Hepatocyte (in vitro differentiated cells): ENCODE data around the gene SLC26A8. TPM values are rescaled to one million over a fixed set of nuclear protein-coding genes. Genes with fewer than 3 reads are reported as not detected.

Source experiments
- DNase-seq: peaks from one replicate; pipeline ENCODE4 v3.0.0-alpha.2; 2016; ENCODE audit warnings: low spot score
- H2AFZ ChIP-seq: fragments of 200-600 bp; sonication (generic); 2 replicates; pipeline ENCODE4 v1.6.0; 2016; ENCODE audit warnings: antibody characterized with exemption, mild to moderate bottlenecking
- H3K27ac ChIP-seq: fragments of 200-600 bp; sonication (generic); 2 replicates; pipeline ENCODE4 v1.5.1; 2016; ENCODE audit warnings: mild to moderate bottlenecking
- H3K27me3 ChIP-seq: fragments of 200-600 bp; sonication (generic); 2 replicates; pipeline ENCODE4 v1.6.1; 2016
- H3K36me3 ChIP-seq: fragments of 200-600 bp; sonication (generic); replicated peaks from 2 replicates; pipeline ENCODE4 v1.5.1; 2016; ENCODE audit warnings: low read depth; ENCODE audit not compliant: insufficient read depth
- H3K4me1 ChIP-seq: fragments of 200-600 bp; sonication (generic); 2 replicates; pipeline ENCODE4 v1.5.1; 2016; ENCODE audit warnings: mild to moderate bottlenecking, moderate library complexity; ENCODE audit not compliant: insufficient read depth
- H3K4me2 ChIP-seq: fragments of 200-600 bp; sonication (generic); 2 replicates; pipeline ENCODE4 v1.6.0; 2016
- H3K4me3 ChIP-seq: fragments of 200-600 bp; sonication (generic); 2 replicates; pipeline ENCODE4 v1.5.1; 2016; ENCODE audit warnings: mild to moderate bottlenecking
- H3K79me2 ChIP-seq: fragments of 200-600 bp; sonication (generic); 2 replicates; pipeline ENCODE4 v1.6.0; 2017; ENCODE audit warnings: mild to moderate bottlenecking
- H3K9me2 ChIP-seq: fragments of 200-600 bp; sonication (generic); replicated peaks from 2 replicates; pipeline ENCODE4 v1.6.0; 2017; ENCODE audit warnings: mild to moderate bottlenecking; ENCODE audit not compliant: insufficient read depth
- H3K9me3 ChIP-seq: fragments of 200-600 bp; sonication (generic); 2 replicates; pipeline ENCODE4 v1.5.1; 2016; ENCODE audit warnings: low read depth, mild to moderate bottlenecking
- H4K20me1 ChIP-seq: fragments of 200-600 bp; sonication (generic); 2 replicates; pipeline ENCODE4 v1.6.0; 2016; ENCODE audit warnings: mild to moderate bottlenecking; ENCODE audit not compliant: insufficient read depth, poor library complexity, severe bottlenecking
- EZH2 ChIP-seq: fragments of 200-600 bp; sonication (generic); IDR thresholded peaks from 2 replicates; pipeline ENCODE4 v1.6.1; 2016; ENCODE audit warnings: antibody characterized with exemption, mild to moderate bottlenecking, borderline replicate concordance
- EZH2phosphoT487 ChIP-seq: fragments of 200-600 bp; sonication (generic); IDR thresholded peaks from one replicate; pipeline ENCODE4 v1.6.1; 2018; ENCODE audit warnings: antibody characterized with exemption, mild to moderate bottlenecking, low read depth, moderate library complexity; ENCODE audit not compliant: unreplicated experiment, severe bottlenecking
- WGBS: methylation state at CpG from one replicate; pipeline ENCODE4 v1.1.6; 2016; ENCODE audit warnings: low lambda C conversion rate; ENCODE audit errors: missing lambda C conversion rate; 5-methylcytosine and 5-hydroxymethylcytosine counted together
- polyA plus RNA-seq: library from polyadenylated mRNA; unstranded; fragments of >200 nt; fragmentation: Nextera tagmentation; extraction: Ambion mirVana; gene quantifications from 2 replicates; pipeline ENCODE4 v1.2.1, GENCODE V29; 2016
- total RNA-seq: library from RNA; depleted of rRNA; stranded (reverse); fragments of >200 nt; gene quantifications from 2 replicates; pipeline ENCODE4 v1.2.3, GENCODE V29; 2014
- TF ChIP-seq, protein P1 (sequence below): fragments of 200-600 bp; sonication (generic); IDR thresholded peaks from 2 replicates; pipeline ENCODE4 v1.5.1; 2016; ENCODE audit warnings: antibody characterized with exemption, mild to moderate bottlenecking; ENCODE audit not compliant: poor library complexity

SLC26A8 gene
- total and polyA plus RNA-seq, 2 experiments from 2014 or later, result not detected

DNA sequence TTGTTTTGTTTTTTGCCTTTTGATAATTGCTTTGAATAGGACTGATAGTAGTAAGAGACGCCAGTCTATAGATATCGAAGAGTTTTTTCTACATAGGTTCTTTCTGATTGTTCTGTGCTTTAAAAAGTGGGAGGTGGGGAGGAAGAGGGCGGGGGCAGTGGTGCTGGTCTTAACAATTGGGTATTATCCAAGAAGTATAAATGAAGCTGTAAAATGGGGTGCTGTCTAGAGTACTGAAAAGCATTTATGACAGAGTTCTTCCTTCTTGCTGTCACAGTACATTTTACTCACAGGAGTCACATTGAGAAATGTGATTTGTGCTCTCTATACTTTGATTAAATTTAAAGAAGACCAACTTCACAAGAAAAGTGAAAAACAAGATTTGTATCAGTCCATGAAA is 44.1 kb upstream of the SLC26A8 start:
- H3K9me2 ChIP-seq, result no peaks in the 10 kb centered on the region
- H3K9me3 ChIP-seq, result no peaks in the 10 kb centered on the region
- H3K27me3 ChIP-seq, result no peaks in the 10 kb centered on the region
- TF ChIP-seq, protein P1, sequence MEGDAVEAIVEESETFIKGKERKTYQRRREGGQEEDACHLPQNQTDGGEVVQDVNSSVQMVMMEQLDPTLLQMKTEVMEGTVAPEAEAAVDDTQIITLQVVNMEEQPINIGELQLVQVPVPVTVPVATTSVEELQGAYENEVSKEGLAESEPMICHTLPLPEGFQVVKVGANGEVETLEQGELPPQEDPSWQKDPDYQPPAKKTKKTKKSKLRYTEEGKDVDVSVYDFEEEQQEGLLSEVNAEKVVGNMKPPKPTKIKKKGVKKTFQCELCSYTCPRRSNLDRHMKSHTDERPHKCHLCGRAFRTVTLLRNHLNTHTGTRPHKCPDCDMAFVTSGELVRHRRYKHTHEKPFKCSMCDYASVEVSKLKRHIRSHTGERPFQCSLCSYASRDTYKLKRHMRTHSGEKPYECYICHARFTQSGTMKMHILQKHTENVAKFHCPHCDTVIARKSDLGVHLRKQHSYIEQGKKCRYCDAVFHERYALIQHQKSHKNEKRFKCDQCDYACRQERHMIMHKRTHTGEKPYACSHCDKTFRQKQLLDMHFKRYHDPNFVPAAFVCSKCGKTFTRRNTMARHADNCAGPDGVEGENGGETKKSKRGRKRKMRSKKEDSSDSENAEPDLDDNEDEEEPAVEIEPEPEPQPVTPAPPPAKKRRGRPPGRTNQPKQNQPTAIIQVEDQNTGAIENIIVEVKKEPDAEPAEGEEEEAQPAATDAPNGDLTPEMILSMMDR, result no peak
- TF ChIP-seq EZH2phosphoT487, result no peak
- no peak for TF ChIP-seq EZH2
- no peak overlapping the region for H3K27ac ChIP-seq
- DNase-seq, result no peak
- WGBS, result 95% methylated on average over 3 of the region's 3 CpGs
- no peak overlapping the region for H3K4me3 ChIP-seq
- peaks cover 52% of the 10 kb centered on the region for H3K4me1 ChIP-seq
- peaks cover 93% of the 10 kb centered on the region for H3K79me2 ChIP-seq
- H2AFZ ChIP-seq, result no peak overlapping the region
- H4K20me1 ChIP-seq, result peaks cover 22% of the 10 kb centered on the region
- H3K4me2 ChIP-seq, result peak overlapping the region; percentile 8
- no peaks in the 10 kb centered on the region for H3K36me3 ChIP-seq

DNA sequence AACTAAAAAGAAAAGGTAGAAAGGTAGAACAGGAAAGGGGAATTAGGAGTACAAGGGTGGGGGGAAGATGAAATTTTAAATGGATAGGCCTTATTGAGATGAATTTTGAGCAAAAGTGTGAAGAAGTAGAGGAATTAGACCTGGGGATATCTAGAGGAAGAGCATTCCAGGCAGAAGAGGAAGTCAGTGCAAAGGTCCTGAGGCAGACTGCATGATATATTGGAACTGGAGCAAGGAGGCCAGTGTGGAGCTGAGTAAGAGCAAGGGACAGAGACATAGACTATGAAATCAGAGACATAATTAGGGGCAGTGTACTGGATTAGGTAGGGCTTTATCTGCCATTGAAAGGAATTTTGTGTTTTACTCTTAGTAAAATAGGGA is 43.6 kb upstream of the SLC26A8 start:
- peaks cover 94% of the 10 kb centered on the region for H3K79me2 ChIP-seq
- no peak for DNase-seq
- H3K9me3 ChIP-seq, result no peaks in the 10 kb centered on the region
- H3K27me3 ChIP-seq, result no peaks in the 10 kb centered on the region
- peaks cover 56% of the 10 kb centered on the region for H3K4me1 ChIP-seq
- peak overlapping the region; percentile 44 for H3K27ac ChIP-seq
- no peak overlapping the region for H3K4me3 ChIP-seq
- H2AFZ ChIP-seq, result no peak overlapping the region
- peaks cover 22% of the 10 kb centered on the region for H4K20me1 ChIP-seq
- no peaks in the 10 kb centered on the region for H3K36me3 ChIP-seq
- TF ChIP-seq, protein P1, result no peak
- TF ChIP-seq EZH2phosphoT487 (no peak), EZH2 (no peak)
- H3K4me2 ChIP-seq, result peak overlapping the region; percentile 14
- no peaks in the 10 kb centered on the region for H3K9me2 ChIP-seq

DNA sequence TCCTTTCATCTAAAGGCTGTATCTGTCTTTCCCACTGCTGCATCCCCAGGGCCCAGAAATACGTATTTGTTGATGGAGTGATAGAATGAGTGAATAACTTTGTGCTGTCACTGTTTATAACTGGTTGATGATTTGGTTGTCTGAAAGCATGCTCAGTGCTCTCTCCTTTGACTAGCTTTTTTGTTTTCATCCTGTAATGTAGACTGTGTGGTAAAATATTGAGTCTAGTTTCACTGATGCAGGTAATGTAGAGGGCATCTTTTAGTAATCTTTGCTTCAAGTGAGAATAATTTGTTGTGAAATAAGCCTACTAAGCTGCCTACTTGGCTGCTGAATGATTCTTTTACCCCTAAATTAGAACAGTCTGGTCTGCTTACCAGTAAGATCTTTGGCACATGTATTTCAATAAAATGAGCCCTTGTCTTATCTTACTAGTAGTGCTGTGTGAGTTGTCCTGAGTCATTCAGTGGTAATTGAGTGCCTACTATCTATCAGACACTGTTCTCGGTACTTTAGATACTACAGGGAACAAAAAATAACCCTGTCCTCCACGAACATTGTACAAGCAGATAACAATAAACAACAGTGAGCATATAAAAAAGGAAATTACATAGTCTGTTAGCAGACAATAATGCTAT is 43.1 kb upstream of the SLC26A8 start:
- no peaks in the 10 kb centered on the region for H3K36me3 ChIP-seq
- peaks cover 94% of the 10 kb centered on the region for H3K79me2 ChIP-seq
- H3K9me3 ChIP-seq, result no peaks in the 10 kb centered on the region
- peaks cover 22% of the 10 kb centered on the region for H4K20me1 ChIP-seq
- H3K4me3 ChIP-seq, result no peak overlapping the region
- no peak overlapping the region for H2AFZ ChIP-seq
- peak overlapping the region; percentile 14 for H3K4me2 ChIP-seq
- no peaks in the 10 kb centered on the region for H3K9me2 ChIP-seq
- H3K27ac ChIP-seq, result peak overlapping the region; percentile 91
- 36% methylated on average over 3 of the region's 3 CpGs for WGBS
- peaks cover 57% of the 10 kb centered on the region for H3K4me1 ChIP-seq
- DNase-seq, result no peak
- no peaks in the 10 kb centered on the region for H3K27me3 ChIP-seq
- TF ChIP-seq EZH2 (no peak), EZH2phosphoT487 (no peak)
- TF ChIP-seq, protein P1, result no peak
